ENCODE measurements around the gene PAFAH1B1.

PAFAH1B1 gene

DNA sequence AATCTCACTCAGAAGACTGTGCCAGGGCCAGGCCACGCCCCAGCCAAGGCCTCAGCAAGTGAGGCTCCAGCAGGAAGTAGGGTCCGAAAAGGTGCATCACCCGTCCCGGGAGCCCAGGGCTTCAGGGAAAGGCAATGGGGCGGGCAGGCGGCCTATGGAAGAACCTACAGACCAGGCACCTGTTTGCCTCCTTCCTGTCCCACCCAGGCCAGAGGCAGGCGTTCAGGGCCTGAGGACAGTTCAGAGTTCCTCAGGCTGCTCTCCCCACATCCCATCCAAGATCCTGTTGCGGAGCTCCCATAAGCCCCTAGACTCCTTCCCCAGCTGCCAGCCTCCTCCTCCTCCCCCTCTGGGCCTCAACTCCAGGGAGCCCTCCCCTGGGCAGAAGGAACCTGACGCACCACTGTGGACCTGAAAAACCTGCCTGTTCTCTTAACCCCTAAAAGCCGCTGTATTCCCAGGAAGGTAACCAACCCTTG is 115.8 kb downstream of the PAFAH1B1 start:
- Histone ChIP-seq H3K4me1 (ENCODE audit: control insufficient read depth, insufficient read depth, low read length) (peaks cover 71% of the 10 kb centered on the region), H3K9ac (ENCODE audit: low read depth, low read length) (peak overlapping the region; percentile 80), H3K36me3 (ENCODE audit: insufficient read depth, low read length) (peaks cover 2% of the 10 kb centered on the region), H3K9me3 (replicated peaks; ENCODE audit: low read length) (no peaks in the 10 kb centered on the region), H3K27me3 (ENCODE audit: control insufficient read depth, insufficient read depth, low read length) (no peaks in the 10 kb centered on the region), H3K4me3 (ENCODE audit: low read length) (peak overlapping the region; percentile 45), H3K4me2 (ENCODE audit: low read length) (peak overlapping the region; percentile 99)

DNA sequence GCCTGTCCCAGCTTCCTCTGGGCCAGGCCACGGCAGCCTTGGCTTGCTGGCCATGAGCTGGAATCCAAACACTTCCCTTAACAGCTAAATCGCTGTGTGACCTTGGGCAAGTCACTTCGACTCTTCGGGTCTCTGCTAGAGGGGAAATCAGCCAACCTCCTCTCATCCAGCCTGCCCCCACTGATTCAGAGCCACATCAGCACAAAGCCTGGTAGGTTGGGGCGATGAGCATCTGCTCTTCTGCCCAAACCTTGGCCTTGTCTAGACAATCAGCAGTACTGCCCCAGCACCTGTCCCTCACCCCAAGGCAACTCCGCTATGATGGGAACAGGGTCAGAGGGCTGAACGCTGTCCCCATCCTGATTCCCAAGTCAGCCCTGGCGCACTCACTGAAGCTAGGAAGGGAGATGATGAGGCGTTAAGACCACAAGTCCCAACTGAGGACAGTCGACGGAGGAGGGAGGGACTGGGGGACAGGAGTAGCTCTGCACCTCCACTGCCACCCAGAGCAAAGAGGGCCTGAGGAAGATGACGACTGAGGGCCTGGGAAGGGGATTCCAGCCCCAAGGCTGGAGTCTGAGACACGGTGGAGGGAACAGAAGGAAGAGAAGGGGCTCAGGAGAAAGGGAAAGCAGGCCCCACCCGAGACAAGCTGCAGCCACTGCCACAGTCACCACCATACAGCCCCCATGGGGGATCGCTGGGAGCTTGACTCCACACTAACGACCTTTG is 116.8 kb downstream of the PAFAH1B1 start:
- H3K4me2 ChIP-seq (ENCODE audit: low read length) = peak overlapping the region; percentile 99
- H3K36me3 ChIP-seq (ENCODE audit: insufficient read depth, low read length) = no peaks in the 10 kb centered on the region
- H3K9ac ChIP-seq (ENCODE audit: low read depth, low read length) = peak overlapping the region; percentile 80
- H3K4me1 ChIP-seq (ENCODE audit: control insufficient read depth, insufficient read depth, low read length) = peaks cover 67% of the 10 kb centered on the region
- H3K9me3 ChIP-seq (replicated peaks; ENCODE audit: low read length) = no peaks in the 10 kb centered on the region
- H3K4me3 ChIP-seq (ENCODE audit: low read length) = peak overlapping the region; percentile 96
- H3K27me3 ChIP-seq (ENCODE audit: control insufficient read depth, insufficient read depth, low read length) = no peaks in the 10 kb centered on the region

DNA sequence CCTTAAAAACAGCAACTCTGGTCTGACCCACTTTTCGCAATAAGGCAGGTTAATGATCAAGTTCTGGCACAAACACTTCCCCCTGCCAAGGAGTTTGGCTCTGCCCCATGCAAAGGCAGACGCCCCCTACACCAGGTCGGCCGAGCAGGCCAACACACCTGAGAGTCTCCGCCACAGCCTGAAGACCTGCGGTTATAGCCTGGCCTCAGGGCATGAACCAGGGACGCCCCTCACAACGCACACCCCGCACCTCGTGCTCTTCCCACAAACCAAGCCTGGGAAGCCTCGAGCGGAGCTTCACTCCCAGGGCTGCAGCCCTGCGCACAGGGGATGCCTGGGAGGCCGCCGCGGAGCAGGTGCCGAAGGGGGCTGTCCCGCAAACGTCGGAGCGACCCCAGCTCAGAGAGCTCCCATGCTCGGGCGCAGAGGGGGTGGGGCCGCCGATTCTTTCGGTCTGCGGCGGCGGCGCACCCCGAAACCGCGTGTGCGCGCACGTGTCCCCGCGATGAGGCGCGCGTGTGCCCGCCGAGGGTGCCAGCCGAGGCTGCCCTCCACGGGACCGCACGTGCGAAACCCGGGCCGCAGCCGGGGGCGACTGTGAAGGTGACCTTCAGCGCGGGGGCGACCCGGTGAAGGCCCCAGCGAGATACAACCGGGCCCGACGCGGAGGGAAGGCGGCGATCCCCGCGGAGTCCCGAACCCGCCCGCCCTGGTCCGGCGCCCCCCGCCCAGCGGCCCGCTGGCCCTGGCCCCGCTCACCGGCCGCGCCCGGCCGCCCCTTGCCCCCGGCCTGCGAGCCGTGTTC is 117.6 kb downstream of the PAFAH1B1 start:
- no peaks in the 10 kb centered on the region for H3K9me3 ChIP-seq (replicated peaks; ENCODE audit: low read length)
- peak overlapping the region; percentile 99 for H3K4me2 ChIP-seq (ENCODE audit: low read length)
- H3K9ac ChIP-seq (ENCODE audit: low read depth, low read length) = peak overlapping the region; percentile 80
- H3K4me1 ChIP-seq (ENCODE audit: control insufficient read depth, insufficient read depth, low read length) = peaks cover 59% of the 10 kb centered on the region
- H3K36me3 ChIP-seq (ENCODE audit: insufficient read depth, low read length) = no peaks in the 10 kb centered on the region
- no peaks in the 10 kb centered on the region for H3K27me3 ChIP-seq (ENCODE audit: control insufficient read depth, insufficient read depth, low read length)
- H3K4me3 ChIP-seq (ENCODE audit: low read length) = peak overlapping the region; percentile 96

DNA sequence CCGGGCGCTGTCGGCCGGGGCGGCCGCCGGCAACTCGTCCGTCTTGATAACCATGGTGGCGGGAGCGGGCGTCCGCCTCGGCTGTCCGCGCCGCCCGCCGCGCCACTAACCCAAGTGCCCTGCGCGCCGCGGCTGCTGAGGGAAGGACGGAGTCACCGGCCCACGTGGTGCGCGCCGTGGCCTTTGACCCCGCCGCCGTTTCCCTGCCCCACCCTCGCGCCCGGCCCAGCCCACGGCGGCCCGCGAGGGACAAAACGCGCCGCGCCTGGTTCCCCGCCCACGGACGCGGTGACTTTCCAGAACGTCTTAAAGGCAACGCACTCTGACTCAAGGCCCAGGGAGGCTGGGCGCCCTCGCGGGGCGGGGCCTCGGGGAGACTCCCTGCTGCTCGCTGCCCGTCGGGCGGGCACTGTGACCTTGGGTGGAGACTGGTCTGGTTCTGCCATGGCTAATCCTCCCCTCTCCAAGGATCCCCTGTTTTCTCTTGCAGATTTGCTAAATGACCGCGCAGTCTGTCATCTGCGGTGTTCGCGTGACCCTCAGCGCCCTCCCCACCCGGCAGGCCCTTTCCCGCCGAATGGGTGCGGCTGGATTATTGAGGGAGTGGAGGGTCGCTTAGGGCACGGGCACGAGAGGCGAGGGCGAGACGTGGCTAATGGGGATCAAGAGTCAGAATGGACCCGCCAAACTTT is 118.3 kb downstream of the PAFAH1B1 start, which contains the start of gene CLUH:
Gene CLUH (minus strand): TSS at position 157 of the 692 bp plus-strand sequence. CDS start 103 bp downstream, at position 54.
- Histone ChIP-seq H3K36me3 (ENCODE audit: insufficient read depth, low read length) (no peaks in the 10 kb centered on the region), H3K4me1 (ENCODE audit: control insufficient read depth, insufficient read depth, low read length) (peaks cover 52% of the 10 kb centered on the region), H3K9me3 (replicated peaks; ENCODE audit: low read length) (no peaks in the 10 kb centered on the region), H3K9ac (ENCODE audit: low read depth, low read length) (peak within 1 kb of the TSS; percentile 81), H3K4me2 (ENCODE audit: low read length) (peak within 1 kb of the TSS; percentile 99), H3K4me3 (ENCODE audit: low read length) (peak within 1 kb of the TSS; percentile 96), H3K27me3 (ENCODE audit: control insufficient read depth, insufficient read depth, low read length) (no peaks in the 10 kb centered on the region)

DNA sequence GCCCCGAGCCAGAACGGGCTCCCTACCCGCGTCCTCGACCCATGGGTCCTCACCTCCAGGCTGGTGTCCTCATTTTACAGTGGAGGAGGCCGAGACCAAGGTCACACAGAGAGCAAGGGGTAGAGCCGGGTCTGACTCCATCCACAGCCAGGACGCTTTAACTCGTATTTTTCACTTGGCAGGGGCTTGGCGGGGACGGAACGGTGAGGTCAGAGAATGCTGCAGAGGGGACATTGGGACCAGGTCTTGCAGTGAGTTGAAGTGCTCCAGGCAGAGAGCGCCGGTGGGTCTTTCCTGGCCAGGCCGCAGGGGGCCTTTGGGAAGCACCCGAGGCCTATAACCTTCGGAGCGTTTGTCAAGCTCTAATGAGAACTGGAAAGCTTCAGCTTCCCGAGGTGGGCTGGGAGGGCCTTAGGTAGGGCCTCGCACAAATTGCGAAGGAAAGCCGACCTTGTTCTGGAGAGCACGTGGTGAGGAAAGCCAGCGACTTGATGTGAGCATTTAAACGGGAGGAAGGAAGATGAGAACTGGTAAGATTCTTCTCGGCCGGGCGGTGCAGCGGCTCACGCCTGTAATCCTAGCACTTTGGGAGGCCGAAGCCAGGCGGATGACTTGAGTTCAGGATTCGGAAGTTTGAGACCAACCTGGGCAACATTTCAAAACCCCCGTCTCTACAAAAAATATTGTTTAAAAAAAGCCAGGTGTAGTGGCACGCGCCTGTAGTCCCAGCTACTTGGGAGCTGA is 119.0 kb downstream of the PAFAH1B1 start:
- peak overlapping the region; percentile 96 for H3K4me3 ChIP-seq (ENCODE audit: low read length)
- no peaks in the 10 kb centered on the region for H3K9me3 ChIP-seq (replicated peaks; ENCODE audit: low read length)
- peaks cover 45% of the 10 kb centered on the region for H3K4me1 ChIP-seq (ENCODE audit: control insufficient read depth, insufficient read depth, low read length)
- H3K4me2 ChIP-seq (ENCODE audit: low read length) = peak overlapping the region; percentile 92
- H3K9ac ChIP-seq (ENCODE audit: low read depth, low read length) = peak overlapping the region; percentile 81
- H3K36me3 ChIP-seq (ENCODE audit: insufficient read depth, low read length) = no peaks in the 10 kb centered on the region
- H3K27me3 ChIP-seq (ENCODE audit: control insufficient read depth, insufficient read depth, low read length) = no peaks in the 10 kb centered on the region

DNA sequence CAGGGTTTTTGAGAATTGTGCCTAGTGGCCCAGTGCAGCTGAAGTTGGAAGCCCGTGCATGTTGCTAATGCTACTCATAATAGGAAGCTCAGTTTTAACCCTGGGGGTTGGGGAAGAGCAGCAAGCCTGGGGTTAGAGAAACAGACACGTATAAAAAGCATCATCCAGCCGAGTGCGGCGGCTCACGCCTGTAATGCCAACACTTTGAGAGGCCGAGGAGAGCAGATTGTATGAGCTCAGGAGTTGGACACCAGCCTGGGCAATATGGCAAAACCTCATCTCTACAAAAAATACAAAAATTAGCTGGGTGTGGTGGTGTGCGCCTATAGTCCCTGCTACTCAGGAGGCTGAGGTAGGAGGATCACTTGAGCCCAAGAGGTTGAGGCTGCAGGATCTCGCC is 120.4 kb downstream of the PAFAH1B1 start:
- Histone ChIP-seq H3K36me3 (ENCODE audit: insufficient read depth, low read length) (no peaks in the 10 kb centered on the region), H3K4me3 (ENCODE audit: low read length) (no peak overlapping the region), H3K9ac (ENCODE audit: low read depth, low read length) (no peak overlapping the region), H3K9me3 (replicated peaks; ENCODE audit: low read length) (no peaks in the 10 kb centered on the region), H3K4me2 (ENCODE audit: low read length) (no peak overlapping the region), H3K27me3 (ENCODE audit: control insufficient read depth, insufficient read depth, low read length) (no peaks in the 10 kb centered on the region), H3K4me1 (ENCODE audit: control insufficient read depth, insufficient read depth, low read length) (peaks cover 31% of the 10 kb centered on the region)

DNA sequence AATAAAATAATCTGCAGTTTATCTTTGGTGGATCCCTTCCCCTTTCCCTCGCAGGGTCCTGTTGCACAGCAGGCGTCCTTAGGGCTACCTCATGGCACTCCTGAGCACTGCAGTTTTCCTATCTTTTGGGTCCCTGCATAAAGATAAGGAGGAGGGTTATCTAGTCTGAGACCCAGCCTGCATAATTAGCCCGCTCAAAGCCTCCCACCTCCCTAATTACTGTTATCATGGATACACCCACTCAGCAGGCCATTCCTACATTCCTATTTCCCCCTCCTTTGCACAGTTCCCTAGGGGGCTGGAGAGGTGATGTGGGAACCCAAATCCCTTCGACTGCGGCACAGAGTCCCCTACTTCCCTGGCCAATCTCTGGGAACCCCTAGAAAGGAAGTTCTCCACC is 123.2 kb downstream of the PAFAH1B1 start:
- Histone ChIP-seq H3K9ac (ENCODE audit: low read depth, low read length) (no peak overlapping the region), H3K4me3 (ENCODE audit: low read length) (no peak overlapping the region), H3K9me3 (replicated peaks; ENCODE audit: low read length) (no peaks in the 10 kb centered on the region), H3K27me3 (ENCODE audit: control insufficient read depth, insufficient read depth, low read length) (peaks cover 6% of the 10 kb centered on the region), H3K36me3 (ENCODE audit: insufficient read depth, low read length) (no peaks in the 10 kb centered on the region), H3K4me2 (ENCODE audit: low read length) (no peak overlapping the region), H3K4me1 (ENCODE audit: control insufficient read depth, insufficient read depth, low read length) (peaks cover 9% of the 10 kb centered on the region)

DNA sequence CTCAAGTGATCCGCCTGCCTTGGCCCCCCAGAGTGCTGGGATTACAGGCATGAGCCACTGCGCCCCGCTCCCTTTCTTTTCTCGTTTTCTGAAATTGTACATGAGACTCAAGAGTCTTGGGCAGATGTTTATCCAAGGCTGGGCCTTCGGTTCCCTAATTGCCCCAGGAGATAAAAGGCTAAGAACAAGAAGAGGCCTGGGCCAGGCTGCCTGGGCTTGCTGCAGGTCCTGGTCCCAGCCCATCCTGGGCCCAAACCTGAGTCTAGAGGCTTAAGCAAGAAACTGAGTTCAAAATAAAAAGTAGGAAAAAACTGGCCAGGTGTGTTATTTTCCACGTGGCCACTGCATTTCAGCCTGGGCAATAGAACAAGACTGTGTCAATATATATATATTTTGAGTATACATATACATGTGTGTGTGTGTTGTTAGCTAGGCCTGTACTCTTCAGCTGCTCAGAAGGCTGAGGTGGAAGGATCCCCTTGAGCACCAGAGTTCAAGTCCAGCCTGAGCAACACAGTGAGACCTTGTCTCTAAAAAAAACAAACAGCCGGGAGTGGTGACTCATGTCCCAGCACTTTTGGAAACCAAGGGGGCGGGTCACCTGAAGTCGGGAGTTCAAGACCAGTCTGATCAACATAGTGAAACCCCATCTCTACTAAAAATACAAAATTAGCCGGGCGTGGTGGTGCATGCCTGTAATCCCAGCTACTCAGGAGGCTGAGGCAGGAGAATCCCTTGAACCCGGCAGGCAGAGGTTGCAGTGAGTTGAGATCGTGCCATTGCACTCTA is 124.9 kb downstream of the PAFAH1B1 start:
- Histone ChIP-seq H3K4me2 (ENCODE audit: low read length) (no peak overlapping the region), H3K9me3 (replicated peaks; ENCODE audit: low read length) (no peaks in the 10 kb centered on the region), H3K9ac (ENCODE audit: low read depth, low read length) (no peak overlapping the region)

DNA sequence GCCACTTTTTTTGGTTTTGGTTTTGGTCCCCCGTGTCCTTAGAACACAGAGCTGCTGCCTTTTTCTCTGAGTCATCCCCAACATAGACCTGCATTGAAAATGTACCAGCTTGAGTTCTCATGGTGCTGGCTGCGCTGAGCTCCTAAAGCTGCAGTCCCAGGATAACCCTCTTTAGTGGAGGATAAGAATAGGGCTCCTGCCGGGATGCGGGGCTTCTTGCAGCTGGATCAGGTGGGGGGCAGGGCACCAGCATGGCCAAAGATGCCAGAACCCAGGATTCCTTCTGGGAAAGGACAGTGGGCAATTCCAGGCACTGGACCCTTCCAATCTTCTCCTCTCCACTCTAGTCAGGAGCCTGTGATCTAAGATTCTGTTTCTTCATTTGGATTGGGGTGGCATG is 126.4 kb downstream of the PAFAH1B1 start:
- no peaks in the 10 kb centered on the region for H3K36me3 ChIP-seq (ENCODE audit: insufficient read depth, low read length)
- no peaks in the 10 kb centered on the region for H3K9me3 ChIP-seq (replicated peaks; ENCODE audit: low read length)
- peaks cover 3% of the 10 kb centered on the region for H3K4me1 ChIP-seq (ENCODE audit: control insufficient read depth, insufficient read depth, low read length)
- H3K9ac ChIP-seq (ENCODE audit: low read depth, low read length) = no peak overlapping the region
- no peak overlapping the region for H3K4me3 ChIP-seq (ENCODE audit: low read length)
- H3K27me3 ChIP-seq (ENCODE audit: control insufficient read depth, insufficient read depth, low read length) = peaks cover 32% of the 10 kb centered on the region
- H3K4me2 ChIP-seq (ENCODE audit: low read length) = no peak overlapping the region

More for the DNA sequence above, 124.9 kb downstream of the PAFAH1B1 start:
- H3K36me3 ChIP-seq (ENCODE audit: insufficient read depth, low read length) = no peaks in the 10 kb centered on the region
- no peaks in the 10 kb centered on the region for H3K4me1 ChIP-seq (ENCODE audit: control insufficient read depth, insufficient read depth, low read length)
- peaks cover 20% of the 10 kb centered on the region for H3K27me3 ChIP-seq (ENCODE audit: control insufficient read depth, insufficient read depth, low read length)
- no peak overlapping the region for H3K4me3 ChIP-seq (ENCODE audit: low read length)

DNA sequence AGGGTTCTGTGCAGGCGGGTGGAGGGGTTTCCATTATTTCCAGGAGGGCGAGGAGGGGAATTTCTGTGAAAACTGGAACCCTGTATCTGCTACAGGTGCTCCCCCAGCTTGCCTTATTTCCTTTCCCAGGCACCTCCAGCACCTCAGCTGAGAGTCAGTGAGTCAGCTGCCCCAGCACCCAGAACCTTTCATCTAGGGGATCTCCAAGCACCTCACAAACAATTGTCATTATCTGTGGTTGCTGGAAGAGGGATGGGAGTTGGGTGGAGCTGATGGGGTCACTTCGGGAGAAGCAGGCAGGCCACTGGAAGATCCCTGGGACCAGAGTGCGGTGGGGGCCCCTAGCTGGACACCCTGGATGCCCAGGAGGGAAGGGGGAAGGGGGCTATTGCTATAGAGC is 128.1 kb downstream of the PAFAH1B1 start:
- Histone ChIP-seq H3K4me1 (ENCODE audit: control insufficient read depth, insufficient read depth, low read length) (peaks cover 4% of the 10 kb centered on the region), H3K9ac (ENCODE audit: low read depth, low read length) (no peak overlapping the region), H3K9me3 (replicated peaks; ENCODE audit: low read length) (no peaks in the 10 kb centered on the region), H3K4me3 (ENCODE audit: low read length) (no peak overlapping the region), H3K36me3 (ENCODE audit: insufficient read depth, low read length) (no peaks in the 10 kb centered on the region), H3K27me3 (ENCODE audit: control insufficient read depth, insufficient read depth, low read length) (peaks cover 39% of the 10 kb centered on the region), H3K4me2 (ENCODE audit: low read length) (no peak overlapping the region)
